G401 (cell line): Measurements from ENCODE around the gene DGCR2. TPM values are rescaled to one million over a fixed set of nuclear protein-coding genes. Genes with fewer than 3 reads are reported as not detected.

Experiments
- DNase-seq: peaks from one replicate; pipeline ENCODE4 v3.0.0-alpha.2; 2015; ENCODE audit warnings: low spot score
- in situ Hi-C: cut with HindIII; loops from 2 replicates; pipeline ENCODE4 v1.10.0; 2016; ENCODE audit warnings: low sequenced_read_pairs, mixed read lengths
- total RNA-seq: library from RNA; depleted of rRNA; stranded (reverse); fragments of >200 nt; shearing (Covaris generic); gene quantifications from 2 replicates; pipeline ENCODE4 v1.2.3, GENCODE V29; 2014

DGCR2 gene
- total RNA-seq, 1 experiment from 2014 or later, result 59.9 TPM

DNA sequence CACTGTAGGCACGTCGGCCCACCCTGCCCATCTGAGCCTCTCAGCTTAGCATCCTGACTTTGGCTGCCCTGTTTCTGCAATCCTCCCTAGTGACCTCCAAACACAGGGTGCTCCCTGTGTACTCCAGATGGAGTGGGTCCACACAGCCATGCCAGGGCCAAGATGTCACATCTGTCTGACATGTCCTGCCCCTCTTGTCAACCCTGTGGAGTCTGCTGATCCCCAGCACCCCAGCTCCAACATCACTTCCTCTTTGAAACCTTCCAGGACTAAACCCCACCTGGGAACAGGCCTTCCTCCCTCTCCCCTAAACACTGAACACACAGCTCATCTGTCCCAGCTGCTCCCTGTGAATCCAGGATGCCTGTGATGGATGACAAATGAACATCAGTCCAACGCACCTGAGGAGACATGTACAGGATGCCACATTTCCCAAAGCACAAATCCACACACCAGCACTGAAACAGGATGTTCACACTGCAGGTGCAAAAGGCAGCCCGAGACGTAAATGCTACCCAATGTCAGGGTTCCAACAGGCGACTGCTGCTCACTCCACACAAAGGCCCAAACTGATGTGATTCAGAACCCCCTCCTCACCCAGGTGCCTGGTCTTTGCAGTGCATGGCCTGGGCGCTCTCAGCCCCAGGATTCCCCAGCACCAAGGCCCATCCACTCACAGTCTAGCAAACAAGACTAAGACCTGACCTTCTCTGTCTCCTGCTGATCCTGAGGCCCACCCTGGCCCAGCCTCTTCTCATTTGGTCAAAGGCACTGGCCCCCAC, 6.9 kb upstream of the DGCR2 start:
- in situ Hi-C loops, result no loop called here
- no peak for DNase-seq

- DNase-seq, result no peak
- in situ Hi-C loops, result no loop called here
Observed at GRCh38 chr22:19128009-19128401, 5.8 kb upstream of the DGCR2 start.

DNA sequence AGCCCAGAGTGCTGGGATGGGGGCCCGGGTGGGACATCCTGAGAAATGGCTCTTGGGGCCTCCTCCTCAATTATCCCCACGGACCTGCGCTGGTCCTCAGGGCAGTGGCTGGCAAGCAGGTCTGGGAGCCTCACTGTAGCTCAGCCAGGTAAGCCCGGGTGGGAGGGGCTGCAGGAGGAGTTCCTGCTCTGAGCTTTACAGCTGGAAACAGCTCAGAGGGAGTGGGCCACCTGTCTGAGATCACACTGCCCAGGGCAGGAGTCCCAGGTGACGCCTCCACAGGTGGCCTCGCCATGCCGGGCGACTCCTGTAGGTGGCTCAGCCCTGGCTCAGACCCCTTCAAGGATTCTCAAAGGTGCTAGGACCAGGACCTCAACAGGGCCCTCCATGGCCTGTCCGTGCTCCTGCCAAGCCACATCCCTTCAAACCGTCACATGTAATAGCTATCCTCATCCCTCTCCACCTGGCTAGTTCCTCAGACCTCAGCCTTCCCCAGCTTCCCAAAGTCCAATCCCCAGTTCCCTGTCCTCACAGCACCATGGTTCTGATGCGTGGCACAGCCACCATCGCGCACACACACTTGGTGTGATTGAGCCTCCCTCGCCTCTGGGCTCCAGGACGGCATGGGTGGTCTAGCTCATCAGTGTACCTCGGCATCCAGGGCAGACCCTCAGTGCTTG, 5.3 kb upstream of the DGCR2 start:
- no peak for DNase-seq
- in situ Hi-C loops, result no loop called here

GRCh38 chr22:19126309-19127273, 4.4 kb upstream of the DGCR2 start:
- in situ Hi-C loops, result no loop called here
- DNase-seq, result no peak

- DNase-seq, result no peak
- in situ Hi-C loops, result no loop called here
Observed at GRCh38 chr22:19125474-19126308, 3.5 kb upstream of the DGCR2 start.

DNA sequence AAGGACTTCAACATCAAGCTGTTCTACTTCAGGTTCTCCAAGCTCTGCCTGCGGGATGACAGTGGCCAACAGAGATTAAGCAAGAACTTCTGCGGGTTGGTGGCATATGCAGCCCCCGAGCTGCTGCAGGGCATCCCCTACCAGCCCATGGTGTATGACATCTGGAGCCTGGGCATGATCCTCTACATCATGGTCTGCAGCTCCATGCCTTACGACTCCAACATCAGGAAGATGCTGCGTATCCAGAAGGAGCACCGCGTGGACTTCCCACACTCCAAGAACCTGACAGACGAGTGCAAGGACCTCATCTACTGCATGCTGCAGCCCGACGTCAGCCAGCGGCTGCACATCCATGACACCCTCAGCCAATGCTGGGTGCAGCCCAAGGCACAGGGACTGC, 2.8 kb upstream of the DGCR2 start:
- in situ Hi-C loops, result no loop called here
- no peak for DNase-seq

DNA sequence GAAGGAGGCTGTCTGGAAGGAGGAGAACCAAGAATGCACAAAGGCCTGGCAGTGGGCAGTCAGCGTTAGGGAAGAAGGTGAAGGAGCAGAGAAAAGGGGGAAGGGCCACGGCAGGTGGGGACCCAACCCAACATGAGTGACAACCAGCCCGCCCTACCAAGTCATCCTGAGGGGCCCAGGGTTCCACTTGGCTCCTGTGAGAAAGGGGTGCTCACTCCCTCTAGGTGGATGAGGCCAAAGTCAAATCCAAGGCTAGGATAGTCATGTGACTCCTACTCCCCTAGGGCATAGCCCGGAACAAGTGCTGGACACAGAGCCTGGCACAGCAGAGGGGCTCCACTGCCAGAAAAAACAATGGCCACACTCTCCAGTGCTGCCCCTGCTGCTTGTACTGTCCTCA, 2.2 kb upstream of the DGCR2 start:
- no peak for DNase-seq
- in situ Hi-C loops, result no loop called here

DNA sequence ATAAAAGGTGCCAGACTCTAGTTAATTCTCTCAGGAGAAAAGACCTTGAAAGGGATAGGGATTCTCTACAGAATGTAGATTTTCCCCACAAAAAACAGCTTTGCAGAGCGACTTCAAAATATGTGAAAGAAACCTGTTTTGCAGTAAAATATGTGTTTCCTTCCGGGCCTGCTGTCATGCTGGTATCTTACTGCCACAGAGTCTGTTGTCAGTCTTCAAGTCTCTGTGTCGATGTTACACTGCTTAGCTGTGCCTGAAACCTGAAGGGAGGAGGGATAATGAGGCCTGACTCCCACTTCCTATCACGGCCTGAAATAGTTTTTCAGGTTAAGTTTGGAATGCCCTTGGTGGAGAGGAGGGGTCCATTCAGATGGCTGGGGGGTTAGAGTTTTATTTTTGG, 1.7 kb upstream of the DGCR2 start:
- DNase-seq, result no peak
- in situ Hi-C loops, result no loop called here

- DNase-seq, result no peak
- in situ Hi-C loops, result no loop called here
Observed at GRCh38 chr22:19122752-19123492, 710 bp upstream of the DGCR2 start.

DNA sequence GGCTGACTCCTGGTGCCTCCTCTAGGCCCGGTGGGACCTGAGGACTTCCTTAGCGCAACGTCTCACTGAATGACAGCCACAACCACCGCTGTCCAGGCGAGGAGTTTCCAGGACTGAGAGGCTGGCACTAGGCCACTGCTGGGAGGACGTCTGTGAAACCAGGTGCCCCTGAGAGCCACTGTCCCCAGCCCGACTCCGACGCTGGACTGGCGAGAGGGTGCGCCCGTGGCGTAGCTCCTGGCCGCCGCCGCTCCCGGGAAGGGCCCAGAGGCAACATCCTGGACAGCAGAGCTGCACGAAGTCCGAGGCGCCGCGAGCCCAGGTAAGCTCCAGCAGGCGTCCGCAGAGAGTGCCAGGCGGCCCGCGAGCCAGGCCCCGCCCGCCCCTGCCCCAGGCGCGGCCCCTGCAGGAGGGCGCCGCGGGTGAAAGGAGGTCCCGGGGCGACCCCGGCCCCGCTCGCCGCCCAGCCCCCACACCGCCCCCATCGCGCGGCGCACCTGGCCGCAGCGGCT, 525 bp downstream of the DGCR2 start:
- in situ Hi-C loops, result no loop called here
- peak; percentile 56 for DNase-seq

DNA sequence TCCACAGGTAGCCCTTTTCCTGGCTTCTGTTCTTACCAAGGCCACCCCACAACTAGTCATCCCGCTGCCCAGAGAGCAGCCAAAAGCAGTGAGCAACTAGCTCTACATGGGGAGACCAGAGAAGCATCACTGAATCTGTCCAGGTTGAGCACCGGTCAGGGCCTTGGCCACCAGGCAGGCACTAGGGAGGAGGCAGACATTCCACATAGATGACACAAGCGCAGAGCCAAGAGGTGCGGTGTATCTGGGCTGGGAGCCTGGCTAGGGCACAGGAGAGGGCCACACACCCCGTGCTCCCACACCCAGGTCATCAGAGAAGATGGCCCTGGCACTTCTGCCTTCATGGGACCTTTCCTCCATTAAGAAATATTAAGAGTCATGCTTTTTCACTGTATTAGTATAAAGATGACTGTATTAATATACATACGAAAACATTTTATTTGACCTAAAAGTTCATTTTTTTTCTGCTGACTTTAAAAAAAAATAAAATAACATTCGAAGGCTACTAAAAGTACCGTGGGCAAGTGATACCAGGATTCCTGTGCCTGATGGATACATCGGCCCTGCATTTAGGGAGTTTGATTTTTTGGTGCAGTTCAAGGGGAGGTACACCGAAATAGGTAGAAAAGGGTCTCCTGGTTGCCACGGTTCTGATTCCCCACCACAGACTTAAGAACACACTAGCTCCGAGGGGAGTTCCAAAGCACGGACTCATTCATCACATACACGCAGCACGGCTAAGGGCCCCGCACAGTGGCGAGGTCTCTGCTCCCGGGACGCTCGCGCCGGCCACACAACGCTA, 1.2 kb downstream of the DGCR2 start:
- in situ Hi-C loops, result no loop called here
- DNase-seq, result peak; percentile 39

- in situ Hi-C loops, result no loop called here
- no peak for DNase-seq
Observed at GRCh38 chr22:19119949-19120348, 2.3 kb downstream of the DGCR2 start.

DNA sequence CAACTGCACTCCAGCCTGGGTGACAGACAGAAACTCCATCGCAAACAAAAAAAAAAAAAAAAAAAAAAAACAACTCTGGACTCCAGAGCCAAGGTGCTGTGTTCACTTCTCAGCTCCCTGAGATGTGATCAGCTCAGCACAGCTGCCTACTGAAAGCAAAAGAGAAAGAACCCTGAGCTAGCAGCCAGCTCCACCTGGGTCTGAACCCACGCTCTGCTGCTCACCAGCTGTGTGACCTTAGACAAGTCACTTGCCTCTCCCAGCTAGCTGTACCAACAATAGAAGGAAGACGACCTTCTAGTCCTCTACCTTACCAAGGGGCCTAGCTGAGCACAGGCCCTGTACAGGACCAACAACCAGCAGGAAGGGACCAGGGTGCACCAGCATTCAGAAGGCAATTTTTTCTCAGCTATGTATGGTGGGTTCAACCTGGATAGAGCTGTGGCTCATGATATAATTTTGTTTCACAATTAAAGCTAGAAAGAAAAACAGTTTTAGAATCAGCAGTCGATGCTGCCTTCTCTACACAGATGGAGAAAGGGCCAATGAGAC, 3.8 kb downstream of the DGCR2 start:
- in situ Hi-C loops, result no loop called here
- no peak for DNase-seq

- in situ Hi-C loops, result no loop called here
- no peak for DNase-seq
Observed at GRCh38 chr22:19117111-19117512, 5.1 kb downstream of the DGCR2 start.

- peak; percentile 33 for DNase-seq
- in situ Hi-C loops, result no loop called here
Observed at GRCh38 chr22:19115628-19116027, 6.6 kb downstream of the DGCR2 start.

GRCh38 chr22:19114984-19115552, 7.1 kb downstream of the DGCR2 start:
- DNase-seq, result no peak
- in situ Hi-C loops, result no loop called here

GRCh38 chr22:19113429-19113828, 8.8 kb downstream of the DGCR2 start:
- in situ Hi-C loops, result no loop called here
- DNase-seq, result no peak
